Astrocyte of the spinal cord (primary cell): ENCODE results near the gene IPO11.
"Not testable (repeated sequence)": the region's sequence is repeated elsewhere in the genome, so short reads cannot be mapped to it uniquely, and the experiment has no call there.

Source experiments
- DNase-seq: peaks from one replicate; pipeline ENCODE4 v3.0.0; 2011; ENCODE audit warnings: low read depth, low spot score
- H3K4me3 ChIP-seq: 2 replicates; pipeline ENCODE4 v1.5.1; 2011; ENCODE audit warnings: low read depth, mild to moderate bottlenecking, low read length, moderate library complexity
- in situ Hi-C: cut with HindIII; loops from 2 replicates; pipeline ENCODE4 v1.10.0; 2017; ENCODE audit warnings: low sequenced_read_pairs
- TF ChIP-seq, protein P1 (sequence below): IDR thresholded peaks from 2 replicates; pipeline ENCODE4 v1.5.1; 2012; ENCODE audit warnings: low read depth, mild to moderate bottlenecking, low read length, inconsistent platforms

IPO11 gene

DNA sequence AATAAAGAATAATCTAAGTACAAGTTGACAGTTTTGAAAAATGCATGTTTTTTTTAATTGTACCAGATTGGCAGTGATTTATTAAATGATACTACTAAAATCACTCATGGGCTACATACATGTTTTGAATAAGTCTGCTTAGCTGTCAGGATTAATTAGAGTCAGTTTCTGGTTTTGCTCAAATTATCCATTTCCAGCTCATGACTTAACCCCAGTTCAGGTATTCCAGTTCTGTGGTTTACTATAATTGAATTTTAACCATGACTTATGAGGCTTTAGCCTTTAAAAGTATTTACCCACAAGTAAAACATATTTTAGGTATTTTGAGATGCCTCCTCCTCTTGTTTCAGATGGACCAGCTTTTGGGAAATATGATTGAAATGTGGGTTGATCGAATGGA lies 148.2 kb downstream of the IPO11 start:
- H3K4me3 ChIP-seq, result no peak overlapping the region
- no peak for DNase-seq
- TF ChIP-seq, protein P1, sequence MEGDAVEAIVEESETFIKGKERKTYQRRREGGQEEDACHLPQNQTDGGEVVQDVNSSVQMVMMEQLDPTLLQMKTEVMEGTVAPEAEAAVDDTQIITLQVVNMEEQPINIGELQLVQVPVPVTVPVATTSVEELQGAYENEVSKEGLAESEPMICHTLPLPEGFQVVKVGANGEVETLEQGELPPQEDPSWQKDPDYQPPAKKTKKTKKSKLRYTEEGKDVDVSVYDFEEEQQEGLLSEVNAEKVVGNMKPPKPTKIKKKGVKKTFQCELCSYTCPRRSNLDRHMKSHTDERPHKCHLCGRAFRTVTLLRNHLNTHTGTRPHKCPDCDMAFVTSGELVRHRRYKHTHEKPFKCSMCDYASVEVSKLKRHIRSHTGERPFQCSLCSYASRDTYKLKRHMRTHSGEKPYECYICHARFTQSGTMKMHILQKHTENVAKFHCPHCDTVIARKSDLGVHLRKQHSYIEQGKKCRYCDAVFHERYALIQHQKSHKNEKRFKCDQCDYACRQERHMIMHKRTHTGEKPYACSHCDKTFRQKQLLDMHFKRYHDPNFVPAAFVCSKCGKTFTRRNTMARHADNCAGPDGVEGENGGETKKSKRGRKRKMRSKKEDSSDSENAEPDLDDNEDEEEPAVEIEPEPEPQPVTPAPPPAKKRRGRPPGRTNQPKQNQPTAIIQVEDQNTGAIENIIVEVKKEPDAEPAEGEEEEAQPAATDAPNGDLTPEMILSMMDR, result no peak
- in situ Hi-C loops, result no loop called here

DNA sequence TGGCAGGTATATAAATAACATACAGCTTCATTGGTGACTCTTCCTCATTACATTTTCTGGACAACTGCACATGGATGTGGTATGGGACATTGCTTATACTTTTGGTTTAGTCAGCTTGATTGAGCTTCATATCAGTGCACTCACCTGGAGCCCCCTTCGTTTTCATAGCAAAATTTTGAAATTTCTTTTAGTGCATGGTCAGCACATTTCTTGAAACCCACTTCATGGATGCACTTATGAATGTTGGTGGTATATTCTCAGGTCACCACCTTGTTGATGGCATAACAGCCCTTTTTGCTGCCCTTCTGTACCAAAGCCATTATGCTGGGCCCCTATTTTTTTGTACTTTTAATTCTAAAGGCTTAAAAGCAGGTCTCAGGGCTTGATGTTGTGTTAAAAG lies 149.3 kb downstream of the IPO11 start:
- no peak overlapping the region for H3K4me3 ChIP-seq
- no peak for DNase-seq
- in situ Hi-C loops, result no loop called here
- TF ChIP-seq, protein P1, result no peak

DNA sequence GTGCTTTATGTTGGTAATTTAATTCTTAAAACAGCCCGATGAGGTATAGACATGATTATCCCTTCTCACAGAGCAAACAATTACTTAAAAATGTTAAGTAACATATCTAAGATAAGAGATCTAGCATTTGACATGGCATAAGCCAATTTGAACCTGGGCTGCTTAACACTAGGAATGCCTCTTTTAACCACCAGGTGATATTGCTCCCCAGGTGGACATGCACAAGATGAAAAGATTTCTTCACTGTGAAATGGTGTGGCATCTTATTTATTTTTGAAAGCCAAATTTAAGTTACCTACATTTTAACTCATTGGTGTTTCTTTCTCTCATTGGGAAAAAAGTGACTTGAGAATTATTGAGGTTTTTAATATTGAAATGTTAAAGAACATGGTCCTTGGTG lies 150.3 kb downstream of the IPO11 start:
- no peak overlapping the region for H3K4me3 ChIP-seq
- TF ChIP-seq, protein P1, result no peak
- in situ Hi-C loops, result no loop called here
- DNase-seq, result no peak

DNA sequence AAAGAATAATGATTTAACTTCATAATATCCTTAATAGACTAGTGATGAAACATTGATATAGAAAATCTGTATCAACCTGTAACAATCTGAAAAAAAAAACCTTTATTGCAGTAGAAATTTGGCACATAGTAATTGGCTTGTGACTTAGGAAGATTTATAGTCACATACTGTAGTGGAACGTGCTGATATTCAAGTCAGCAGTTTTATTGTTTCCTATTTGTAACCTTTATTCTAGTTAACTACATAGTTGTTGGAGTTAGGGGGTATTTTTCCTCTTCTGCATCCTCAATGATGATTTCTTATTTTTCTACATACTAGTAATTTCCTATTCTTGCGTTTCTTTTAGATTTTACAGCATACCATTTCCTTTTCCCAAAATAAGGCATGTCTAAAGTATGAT lies 151.5 kb downstream of the IPO11 start:
- in situ Hi-C loops, result no loop called here
- DNase-seq, result no peak
- TF ChIP-seq, protein P1, result no peak
- no peak overlapping the region for H3K4me3 ChIP-seq

DNA sequence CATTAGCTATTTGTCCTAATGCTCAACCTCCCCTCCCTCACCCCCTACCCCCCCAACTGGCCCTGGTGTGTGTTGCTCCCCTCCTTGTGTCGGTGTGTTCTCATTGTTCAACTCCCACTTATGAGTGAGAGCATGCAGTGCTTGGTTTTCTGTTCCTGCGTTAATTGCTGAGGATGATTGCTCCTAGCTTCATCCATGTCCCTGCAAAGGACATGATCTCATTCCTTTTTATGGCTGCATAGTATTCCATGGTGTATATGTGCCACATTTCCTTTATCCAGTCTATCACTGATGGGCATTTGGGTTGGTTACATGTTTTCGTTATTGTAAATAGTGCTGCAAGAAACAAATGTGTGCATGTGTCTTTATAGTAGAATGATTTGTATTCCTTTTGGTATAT lies 153.2 kb downstream of the IPO11 start:
- in situ Hi-C loops, DNase-seq, H3K4me3 ChIP-seq: not testable (repeated sequence)

DNA sequence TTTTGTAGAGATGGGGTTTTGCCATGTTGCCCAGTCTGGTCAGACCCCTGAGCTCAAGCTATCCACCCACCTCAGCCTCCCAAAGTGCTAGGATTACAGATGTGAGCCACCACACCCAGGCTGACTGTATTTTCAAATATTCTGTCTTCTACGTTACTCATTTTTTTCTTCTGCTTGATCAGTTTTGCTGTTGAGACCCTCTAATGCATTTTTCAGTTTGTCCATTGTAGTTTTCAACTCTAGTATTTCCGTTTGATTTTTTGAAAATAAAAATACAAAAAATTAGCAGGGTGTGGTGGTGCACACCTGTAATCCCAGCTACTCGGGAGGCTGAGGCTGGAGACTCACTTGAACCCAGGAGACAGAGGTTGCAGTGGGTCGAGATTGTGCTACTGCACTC lies 155.6 kb downstream of the IPO11 start:
- TF ChIP-seq, protein P1, result no peak
- in situ Hi-C loops, result no loop called here
- no peak overlapping the region for H3K4me3 ChIP-seq
- no peak for DNase-seq

DNA sequence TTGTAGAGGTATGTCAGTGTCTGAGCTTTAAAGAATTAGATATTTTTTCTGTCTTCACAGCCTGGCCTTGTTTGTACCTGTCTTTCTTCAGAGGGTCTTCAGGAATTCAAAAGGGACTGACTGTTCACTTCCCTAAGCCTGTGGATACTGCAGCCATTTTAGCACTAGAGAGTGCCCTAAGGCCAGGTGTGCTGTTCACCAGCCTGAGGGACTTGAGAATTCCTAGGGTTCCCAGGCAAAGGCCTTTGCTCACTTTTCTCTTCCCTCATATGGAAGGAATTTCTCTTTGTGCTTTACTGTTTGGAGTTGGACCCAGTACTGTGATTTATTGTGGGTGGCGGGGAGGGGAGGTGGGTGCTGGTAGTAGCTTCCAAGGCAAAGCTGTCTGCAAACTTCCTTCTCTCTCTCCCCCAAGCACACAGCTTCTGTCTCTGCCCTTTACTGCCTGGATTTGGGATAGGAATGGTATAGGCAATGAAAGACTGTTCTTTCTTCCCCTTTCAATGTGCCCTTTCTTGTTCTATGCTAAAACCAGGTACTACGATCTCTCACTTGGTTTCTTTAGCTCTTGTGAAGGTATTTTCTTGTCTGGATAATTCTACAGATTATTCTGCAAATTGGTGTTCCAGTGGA lies 156.4 kb downstream of the IPO11 start:
- TF ChIP-seq, protein P1, result no peak
- H3K4me3 ChIP-seq, result no peak overlapping the region
- no peak for DNase-seq
- in situ Hi-C loops, result no loop called here
